AG20443 (cell line): Measurements from ENCODE around the gene BLOC1S2.
"Not testable (repeated sequence)": the region's sequence is repeated elsewhere in the genome, so short reads cannot be mapped to it uniquely, and the experiment has no call there.

Experiments used
- DNase-seq: peaks from one replicate; pipeline ENCODE4 v3.0.0; 2012; ENCODE audit warnings: low spot score, mixed read lengths

The BLOC1S2 gene

GRCh38 chr10:100289641-100290040, 3.2 kb upstream of the BLOC1S2 start:
- no peak for DNase-seq

GRCh38 chr10:100288196-100288595, 1.7 kb upstream of the BLOC1S2 start:
- no peak for DNase-seq

- no peak for DNase-seq
Measured at GRCh38 chr10:100287756-100288155, 1.3 kb upstream of the BLOC1S2 start.

GRCh38 chr10:100285326-100285725, 1.2 kb downstream of the BLOC1S2 start:
- DNase-seq, result not testable (repeated sequence)

GRCh38 chr10:100282907-100283306, 3.6 kb downstream of the BLOC1S2 start:
- no peak for DNase-seq

GRCh38 chr10:100276971-100277370, 9.5 kb downstream of the BLOC1S2 start:
- not testable (repeated sequence) for DNase-seq

GRCh38 chr10:100267239-100268104, 19.0 kb downstream of the BLOC1S2 start, which contains the start of gene CWF19L1:
Gene CWF19L1 (minus strand): TSS chr10:100267638. CDS start chr10:100267593, 45 bp downstream.
- DNase-seq, result peak; percentile 93

GRCh38 chr10:100265821-100266485, 20.5 kb downstream of the BLOC1S2 start:
- DNase-seq, result no peak

- DNase-seq, result no peak
Measured at GRCh38 chr10:100254191-100254590, 32.3 kb downstream of the BLOC1S2 start.

- no peak for DNase-seq
Measured at GRCh38 chr10:100253041-100253440, 33.4 kb downstream of the BLOC1S2 start.

GRCh38 chr10:100248820-100249219, 37.7 kb downstream of the BLOC1S2 start:
- DNase-seq, result no peak

GRCh38 chr10:100245484-100246220, 40.8 kb downstream of the BLOC1S2 start:
- no peak for DNase-seq

GRCh38 chr10:100239851-100240250, 46.6 kb downstream of the BLOC1S2 start:
- no peak for DNase-seq

GRCh38 chr10:100238429-100238828, 48.1 kb downstream of the BLOC1S2 start:
- no peak for DNase-seq

GRCh38 chr10:100232101-100232500, 54.4 kb downstream of the BLOC1S2 start:
- no peak for DNase-seq

GRCh38 chr10:100229819-100230422, 56.6 kb downstream of the BLOC1S2 start:
- no peak for DNase-seq

GRCh38 chr10:100223879-100224278, 62.6 kb downstream of the BLOC1S2 start:
- no peak for DNase-seq
